Right lobe of liver (tissue), 4 donors: ENCODE measurements around the gene EFNA5.

ENCODE experiments used
- CTCF ChIP-seq, 4 donors: fragments of 200-600 bp in 3 of 4; fragments of 450-650 bp in 1 of 4; IDR thresholded peaks; one replicate each; pipeline versions ENCODE4 v1.5.1 to v1.8.0; 2016 to 2022; ENCODE audit warnings: antibody characterized with exemption in 4 of 4, mild to moderate bottlenecking in 2 of 4
- POLR2A ChIP-seq: fragments of 450-650 bp; IDR thresholded peaks from one replicate; pipeline ENCODE4 v1.6.1; 2017; ENCODE audit warnings: antibody characterized with exemption, mild to moderate bottlenecking
- donor health status: DM: no; HTN: no; CAD: no.
- donor health status: DM: no; HTN: no; CAD: no.
- donor health status: DM: no; HTN: yes; CAD: no.

DNA sequence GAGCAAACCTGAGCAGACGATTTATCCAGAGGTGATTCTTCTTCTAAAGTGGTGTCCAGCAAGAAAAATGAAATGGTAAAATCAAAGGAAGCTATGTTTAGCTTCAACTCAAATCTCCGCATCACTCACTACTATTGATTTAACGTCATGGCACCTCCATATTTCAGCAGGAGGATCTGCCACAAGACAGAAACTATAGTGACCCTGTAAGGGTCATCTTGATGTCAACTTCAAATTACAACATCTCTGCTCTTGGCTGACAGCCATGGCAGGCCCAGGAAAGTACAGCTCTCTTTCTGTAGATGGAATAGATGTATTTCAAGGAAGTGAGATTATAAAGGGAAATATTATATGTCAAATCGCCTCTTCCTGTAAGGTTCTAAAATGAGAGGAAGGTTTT lies 10.1 kb upstream of the EFNA5 start:
- no peak for TF ChIP-seq CTCF (IDR thresholded peaks at IDR 0.05)
- TF ChIP-seq POLR2A, result no peak
